ENCODE measurements around the gene USP6NL.

DNA sequence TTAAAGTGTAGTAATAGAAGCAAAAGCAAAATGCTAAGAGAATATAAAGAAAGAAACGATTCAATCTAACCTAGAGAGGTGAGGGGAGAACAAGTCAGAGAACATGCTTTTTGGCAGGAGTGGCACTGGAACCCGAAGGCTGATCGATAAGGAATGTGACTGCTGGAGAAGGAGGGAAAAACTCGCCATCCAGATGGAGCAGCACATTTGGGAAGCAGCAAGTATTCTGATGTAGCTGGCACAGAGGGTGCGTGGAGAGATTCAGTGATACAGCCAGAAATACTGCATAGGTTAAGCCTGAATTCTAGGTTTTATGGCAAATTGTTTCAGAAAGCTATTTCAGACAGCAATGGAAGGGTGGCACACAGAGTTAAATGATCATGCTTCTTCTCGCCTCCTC is 42.0 kb downstream of the USP6NL start:
- TF ChIP-seq, protein P1, sequence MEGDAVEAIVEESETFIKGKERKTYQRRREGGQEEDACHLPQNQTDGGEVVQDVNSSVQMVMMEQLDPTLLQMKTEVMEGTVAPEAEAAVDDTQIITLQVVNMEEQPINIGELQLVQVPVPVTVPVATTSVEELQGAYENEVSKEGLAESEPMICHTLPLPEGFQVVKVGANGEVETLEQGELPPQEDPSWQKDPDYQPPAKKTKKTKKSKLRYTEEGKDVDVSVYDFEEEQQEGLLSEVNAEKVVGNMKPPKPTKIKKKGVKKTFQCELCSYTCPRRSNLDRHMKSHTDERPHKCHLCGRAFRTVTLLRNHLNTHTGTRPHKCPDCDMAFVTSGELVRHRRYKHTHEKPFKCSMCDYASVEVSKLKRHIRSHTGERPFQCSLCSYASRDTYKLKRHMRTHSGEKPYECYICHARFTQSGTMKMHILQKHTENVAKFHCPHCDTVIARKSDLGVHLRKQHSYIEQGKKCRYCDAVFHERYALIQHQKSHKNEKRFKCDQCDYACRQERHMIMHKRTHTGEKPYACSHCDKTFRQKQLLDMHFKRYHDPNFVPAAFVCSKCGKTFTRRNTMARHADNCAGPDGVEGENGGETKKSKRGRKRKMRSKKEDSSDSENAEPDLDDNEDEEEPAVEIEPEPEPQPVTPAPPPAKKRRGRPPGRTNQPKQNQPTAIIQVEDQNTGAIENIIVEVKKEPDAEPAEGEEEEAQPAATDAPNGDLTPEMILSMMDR (conservative IDR thresholded peaks at IDR 0.05; ENCODE audit: low read depth, low read length) = no peak
- TF ChIP-seq EZH2 (IDR thresholded peaks at IDR 0.05; ENCODE audit: low read length, unreplicated experiment) = no peak

All from PC-3 (cell line).